KOPT-K1 (cell line): ENCODE measurements around the gene MCC.

Experiments used
- H3K27ac ChIP-seq: fragments of 200-600 bp; sonication (generic); 2 replicates; pipeline ENCODE4 v1.5.1; 2016; ENCODE audit warnings: antibody characterized with exemption, mild to moderate bottlenecking, low read depth, low read length; ENCODE audit not compliant: poor library complexity, severe bottlenecking
- H3K36me3 ChIP-seq: fragments of 200-600 bp; sonication (generic); 2 replicates; pipeline ENCODE4 v1.5.1; 2017; ENCODE audit warnings: antibody characterized with exemption, mild to moderate bottlenecking, low read length, moderate library complexity; ENCODE audit not compliant: insufficient read depth
- H3K9me3 ChIP-seq: fragments of 200-600 bp; sonication (generic); 2 replicates; pipeline ENCODE4 v1.5.1; 2017; ENCODE audit warnings: antibody characterized with exemption, low read length, mild to moderate bottlenecking; ENCODE audit not compliant: insufficient read depth, poor library complexity, severe bottlenecking

MCC gene

DNA sequence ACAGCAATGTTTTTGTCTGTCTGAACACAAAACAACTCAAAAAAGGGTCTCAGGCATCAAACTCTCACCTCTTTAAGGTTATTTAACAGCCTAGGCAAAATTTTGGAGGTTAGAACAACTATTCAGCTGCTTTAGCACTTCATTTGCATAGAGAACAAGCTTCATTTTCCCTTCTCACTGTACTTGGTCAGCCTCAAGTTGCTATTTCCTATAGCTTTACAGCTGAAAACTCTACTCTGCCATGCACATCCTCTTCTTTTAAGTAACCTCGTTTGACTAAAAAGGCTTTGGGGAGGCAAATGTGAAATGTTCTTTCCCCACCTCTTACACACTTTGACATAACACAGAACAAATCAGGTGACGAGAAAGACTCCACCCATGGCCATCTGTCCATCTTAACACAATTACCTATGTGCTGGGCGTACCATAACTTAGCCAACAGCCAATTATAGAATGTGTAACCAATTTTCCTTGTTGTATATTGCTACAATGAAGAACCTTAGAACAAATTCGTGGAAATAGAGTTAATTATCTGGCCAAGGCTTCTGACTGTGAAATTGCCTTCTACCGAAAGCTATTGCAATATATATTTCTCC lies 315.9 kb downstream of the MCC start:
- Histone ChIP-seq H3K36me3 (no peaks in the 10 kb centered on the region), H3K27ac (no peak overlapping the region), H3K9me3 (no peaks in the 10 kb centered on the region)

GRCh38 chr5:113171520-113171919 lies 316.7 kb downstream of the MCC start:
- H3K36me3 ChIP-seq = no peaks in the 10 kb centered on the region
- no peaks in the 10 kb centered on the region for H3K9me3 ChIP-seq
- H3K27ac ChIP-seq = no peak overlapping the region

DNA sequence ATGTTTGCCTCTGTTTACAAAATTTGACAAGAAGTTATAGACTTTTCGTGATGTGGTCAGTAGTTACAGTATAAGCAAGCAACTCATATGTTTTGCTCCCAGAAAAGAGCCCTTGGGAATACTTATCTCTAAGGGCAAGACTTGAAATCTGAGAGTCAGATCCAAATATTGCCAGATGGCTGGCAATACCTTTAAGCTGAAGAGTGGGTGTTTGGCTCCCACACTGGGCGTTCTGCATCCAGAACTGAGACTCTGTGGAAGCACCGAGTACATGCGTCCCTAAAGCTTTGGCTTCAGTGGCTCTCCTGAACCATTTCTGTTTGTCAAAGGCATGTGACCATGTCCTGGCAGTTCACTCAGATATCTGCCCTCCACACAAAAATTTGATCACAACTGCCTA lies 317.5 kb downstream of the MCC start:
- Histone ChIP-seq H3K9me3 (no peaks in the 10 kb centered on the region), H3K27ac (no peak overlapping the region), H3K36me3 (no peaks in the 10 kb centered on the region)

DNA sequence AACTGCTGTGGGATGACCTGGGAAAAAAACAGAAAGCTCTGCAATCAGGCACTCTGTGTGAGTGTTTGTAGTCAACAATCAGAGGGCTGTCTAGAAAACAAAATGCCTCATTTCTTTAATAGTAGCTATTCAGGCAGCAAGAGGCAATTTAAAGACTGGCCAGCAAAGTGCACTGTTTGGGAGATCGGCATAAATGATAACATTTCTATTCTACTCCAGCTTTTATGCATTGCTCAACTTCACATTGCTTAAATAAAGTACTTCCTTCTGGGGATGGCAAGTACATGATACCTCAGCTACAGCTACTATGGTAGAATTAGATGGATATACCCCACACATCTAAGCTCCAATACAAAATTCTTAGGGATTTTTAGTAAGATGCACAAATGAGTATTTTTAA lies 318.5 kb downstream of the MCC start:
- H3K36me3 ChIP-seq = no peaks in the 10 kb centered on the region
- no peaks in the 10 kb centered on the region for H3K9me3 ChIP-seq
- no peak overlapping the region for H3K27ac ChIP-seq

GRCh38 chr5:113167985-113168384 lies 320.3 kb downstream of the MCC start:
- no peak overlapping the region for H3K27ac ChIP-seq
- no peaks in the 10 kb centered on the region for H3K36me3 ChIP-seq
- no peaks in the 10 kb centered on the region for H3K9me3 ChIP-seq

- Histone ChIP-seq H3K9me3 (no peaks in the 10 kb centered on the region), H3K36me3 (no peaks in the 10 kb centered on the region), H3K27ac (no peak overlapping the region)
Observed at GRCh38 chr5:113166852-113167366, 321.3 kb downstream of the MCC start.

GRCh38 chr5:113166261-113166660 lies 322.0 kb downstream of the MCC start:
- H3K9me3 ChIP-seq = no peaks in the 10 kb centered on the region
- H3K27ac ChIP-seq = no peak overlapping the region
- H3K36me3 ChIP-seq = no peaks in the 10 kb centered on the region

GRCh38 chr5:113164021-113164420 lies 324.2 kb downstream of the MCC start:
- H3K9me3 ChIP-seq = no peaks in the 10 kb centered on the region
- no peak overlapping the region for H3K27ac ChIP-seq
- no peaks in the 10 kb centered on the region for H3K36me3 ChIP-seq

DNA sequence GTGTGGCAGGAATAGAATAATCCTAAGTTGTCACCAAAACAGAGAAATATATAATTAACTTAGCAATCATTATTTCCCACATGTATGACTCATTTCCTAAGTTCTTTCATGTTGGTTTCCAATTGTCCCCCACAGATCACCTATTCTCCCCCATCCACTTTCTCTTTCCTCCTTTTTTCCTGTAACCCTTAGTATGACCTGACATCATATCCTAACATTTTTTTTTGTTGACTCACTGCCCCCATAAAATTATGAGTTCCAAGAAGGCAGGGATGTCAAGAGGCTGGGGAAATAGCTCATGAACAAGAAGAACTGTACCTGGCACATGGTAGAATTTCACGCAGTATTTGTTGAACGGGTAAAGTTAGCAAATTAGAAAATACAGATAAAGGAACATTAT lies 324.9 kb downstream of the MCC start:
- no peaks in the 10 kb centered on the region for H3K9me3 ChIP-seq
- no peak overlapping the region for H3K27ac ChIP-seq
- H3K36me3 ChIP-seq = no peaks in the 10 kb centered on the region

- no peaks in the 10 kb centered on the region for H3K9me3 ChIP-seq
- no peak overlapping the region for H3K27ac ChIP-seq
- no peaks in the 10 kb centered on the region for H3K36me3 ChIP-seq
Observed at GRCh38 chr5:113162770-113163169, 325.5 kb downstream of the MCC start.

GRCh38 chr5:113162208-113162607 lies 326.0 kb downstream of the MCC start:
- H3K36me3 ChIP-seq = no peaks in the 10 kb centered on the region
- H3K9me3 ChIP-seq = no peaks in the 10 kb centered on the region
- no peak overlapping the region for H3K27ac ChIP-seq

DNA sequence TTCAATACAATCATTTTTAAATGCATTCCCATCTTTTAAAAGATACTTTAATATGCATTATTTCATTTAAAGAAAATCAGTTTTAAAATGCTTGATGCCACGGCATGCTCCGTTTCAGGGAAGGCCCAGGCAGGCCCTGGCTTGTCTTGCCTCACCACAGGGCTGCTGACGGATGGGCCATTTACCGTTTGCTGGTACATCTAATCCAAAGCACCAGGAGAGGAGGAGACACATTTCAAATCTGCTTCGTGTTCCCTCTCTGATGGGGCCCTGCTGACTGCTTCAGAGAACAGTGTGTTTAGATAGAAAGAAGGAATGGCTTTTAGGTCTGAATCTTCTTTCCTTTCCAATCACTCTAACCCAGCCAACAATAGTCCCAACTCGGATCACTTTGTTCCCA lies 326.4 kb downstream of the MCC start:
- no peaks in the 10 kb centered on the region for H3K36me3 ChIP-seq
- no peaks in the 10 kb centered on the region for H3K9me3 ChIP-seq
- no peak overlapping the region for H3K27ac ChIP-seq

DNA sequence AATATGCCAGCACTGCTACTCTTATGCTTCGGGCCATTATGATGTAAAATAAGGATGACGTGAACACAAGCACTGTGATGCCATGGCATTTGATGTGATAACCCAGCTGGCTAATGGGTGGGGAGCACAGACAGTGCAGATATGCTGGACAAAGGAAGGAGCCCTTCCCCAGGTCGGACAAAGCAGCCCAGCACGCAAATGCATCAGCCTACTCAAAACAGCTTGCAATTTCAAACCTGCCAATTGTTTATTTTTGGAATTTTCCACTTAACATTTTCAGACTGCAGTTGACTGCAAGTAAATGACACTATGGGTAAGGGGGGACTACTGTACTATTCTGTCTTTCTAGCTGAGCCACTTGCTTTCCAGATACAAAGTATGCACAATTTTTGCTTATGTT lies 330.4 kb downstream of the MCC start:
- Histone ChIP-seq H3K36me3 (no peaks in the 10 kb centered on the region), H3K9me3 (no peaks in the 10 kb centered on the region), H3K27ac (no peak overlapping the region)

DNA sequence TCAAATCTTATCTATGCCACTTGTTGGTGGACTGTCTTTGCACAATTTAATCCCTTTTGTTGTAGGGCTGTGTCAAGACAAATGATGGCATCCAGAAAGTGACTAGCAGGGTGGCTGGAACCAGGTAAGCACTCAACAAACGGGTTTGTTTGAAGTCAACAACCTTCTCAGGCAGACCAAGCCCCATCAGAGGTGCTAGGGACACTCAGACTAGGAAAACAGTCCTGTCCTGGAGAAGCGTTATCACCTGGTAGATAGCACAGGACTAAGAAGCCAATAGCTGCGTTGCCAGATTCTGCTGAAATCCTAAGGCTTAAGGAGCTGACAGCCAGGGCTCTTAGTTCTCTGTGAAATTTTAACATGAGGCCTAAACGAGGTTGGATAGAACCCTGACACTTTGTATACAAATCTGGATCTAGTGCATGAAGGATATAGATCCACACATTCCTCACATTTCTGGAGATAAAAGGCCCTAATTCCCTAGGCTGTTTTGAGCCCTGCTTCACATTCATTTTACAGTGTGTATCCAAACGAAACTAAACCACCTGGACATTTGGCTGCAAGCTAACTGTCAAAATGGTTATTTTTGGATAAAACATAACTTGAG lies 331.9 kb downstream of the MCC start:
- Histone ChIP-seq H3K36me3 (no peaks in the 10 kb centered on the region), H3K9me3 (no peaks in the 10 kb centered on the region), H3K27ac (no peak overlapping the region)

DNA sequence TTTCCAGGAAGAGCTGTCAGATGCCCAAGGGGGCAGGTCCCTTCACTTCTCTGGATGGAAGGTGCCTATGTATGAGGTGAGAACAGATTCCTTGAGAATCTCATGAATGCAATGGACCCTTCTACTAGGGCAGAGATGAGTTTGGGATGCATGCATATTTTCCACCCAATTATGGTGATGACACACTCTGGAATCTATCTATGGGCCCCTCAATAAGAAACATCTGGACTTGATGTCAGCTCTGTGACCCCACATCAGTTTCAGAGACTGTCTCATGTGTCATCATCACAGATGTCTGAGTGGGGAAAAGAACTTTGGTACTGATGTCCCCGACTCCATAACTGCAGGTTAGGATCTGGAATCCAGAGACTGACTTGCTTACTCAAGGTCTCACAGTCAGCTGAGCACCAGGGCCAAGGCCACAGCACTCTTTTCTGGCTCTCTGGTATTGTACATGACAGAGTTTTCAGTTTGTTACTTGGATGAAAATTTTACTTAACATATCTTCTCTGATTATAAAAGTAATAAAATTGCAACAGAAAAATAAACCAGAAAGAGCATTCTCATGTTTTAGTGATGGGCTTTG lies 334.6 kb downstream of the MCC start:
- Histone ChIP-seq H3K27ac (no peak overlapping the region), H3K36me3 (no peaks in the 10 kb centered on the region), H3K9me3 (no peaks in the 10 kb centered on the region)

DNA sequence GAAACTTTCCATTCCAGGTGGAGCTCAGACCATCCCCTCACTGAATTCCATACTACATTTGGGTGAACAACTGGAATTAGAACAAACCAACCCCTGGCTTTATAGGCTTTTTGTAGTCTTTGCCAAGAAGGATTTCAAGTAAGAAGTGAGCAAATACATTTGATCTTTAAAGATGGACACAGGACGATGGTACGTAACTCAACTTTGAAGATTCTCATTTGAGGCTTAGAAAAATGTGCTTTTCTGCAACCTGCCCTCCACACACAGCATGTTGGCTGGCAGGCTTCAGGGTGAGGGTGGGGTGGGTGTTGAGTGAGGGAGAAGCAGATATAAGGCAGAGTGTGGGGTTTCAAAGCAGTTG lies 335.9 kb downstream of the MCC start:
- H3K27ac ChIP-seq = no peak overlapping the region

More for the DNA sequence above, 335.9 kb downstream of the MCC start:
- H3K9me3 ChIP-seq = no peaks in the 10 kb centered on the region
- no peaks in the 10 kb centered on the region for H3K36me3 ChIP-seq
